ENCODE results near the gene SPON2. TPM values are rescaled to one million over a fixed set of nuclear protein-coding genes. Genes with fewer than 3 reads are reported as not detected.

SPON2 gene
- total RNA-seq, 1 experiment from 2014 or later, result 6.6 TPM

DNA sequence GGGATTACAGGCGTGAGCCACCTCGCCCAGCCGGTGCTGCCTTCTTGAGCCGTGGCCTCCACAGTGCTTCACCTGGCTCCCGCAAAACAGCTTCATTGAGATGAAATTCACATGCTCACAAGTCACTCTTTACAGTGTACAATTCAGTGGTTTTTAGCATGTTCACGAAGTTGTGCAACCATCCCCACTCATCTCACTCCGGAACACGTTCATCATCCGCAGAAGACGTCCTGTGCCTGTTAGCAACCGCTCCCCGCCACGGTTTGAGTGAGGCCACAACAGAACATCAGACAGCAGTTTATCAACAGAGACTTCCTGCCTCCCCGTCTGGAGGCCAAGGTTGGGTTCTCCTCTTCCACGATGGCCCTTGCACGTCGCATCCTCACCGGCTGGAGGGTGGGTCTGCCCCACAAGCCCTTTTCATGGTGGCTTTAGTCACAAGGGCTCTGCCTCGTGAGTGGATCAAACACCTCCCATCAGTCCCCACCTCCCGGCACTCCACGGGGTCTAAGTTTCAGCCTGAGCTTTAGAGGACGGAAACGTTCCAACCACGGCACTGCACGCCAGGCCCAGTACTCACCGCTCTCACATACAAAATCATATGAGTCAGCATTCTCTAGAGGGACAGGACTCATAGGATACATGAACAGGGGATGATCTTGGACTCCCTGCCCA is 29.6 kb upstream of the SPON2 start (continued):
- TF ChIP-seq, protein P1, sequence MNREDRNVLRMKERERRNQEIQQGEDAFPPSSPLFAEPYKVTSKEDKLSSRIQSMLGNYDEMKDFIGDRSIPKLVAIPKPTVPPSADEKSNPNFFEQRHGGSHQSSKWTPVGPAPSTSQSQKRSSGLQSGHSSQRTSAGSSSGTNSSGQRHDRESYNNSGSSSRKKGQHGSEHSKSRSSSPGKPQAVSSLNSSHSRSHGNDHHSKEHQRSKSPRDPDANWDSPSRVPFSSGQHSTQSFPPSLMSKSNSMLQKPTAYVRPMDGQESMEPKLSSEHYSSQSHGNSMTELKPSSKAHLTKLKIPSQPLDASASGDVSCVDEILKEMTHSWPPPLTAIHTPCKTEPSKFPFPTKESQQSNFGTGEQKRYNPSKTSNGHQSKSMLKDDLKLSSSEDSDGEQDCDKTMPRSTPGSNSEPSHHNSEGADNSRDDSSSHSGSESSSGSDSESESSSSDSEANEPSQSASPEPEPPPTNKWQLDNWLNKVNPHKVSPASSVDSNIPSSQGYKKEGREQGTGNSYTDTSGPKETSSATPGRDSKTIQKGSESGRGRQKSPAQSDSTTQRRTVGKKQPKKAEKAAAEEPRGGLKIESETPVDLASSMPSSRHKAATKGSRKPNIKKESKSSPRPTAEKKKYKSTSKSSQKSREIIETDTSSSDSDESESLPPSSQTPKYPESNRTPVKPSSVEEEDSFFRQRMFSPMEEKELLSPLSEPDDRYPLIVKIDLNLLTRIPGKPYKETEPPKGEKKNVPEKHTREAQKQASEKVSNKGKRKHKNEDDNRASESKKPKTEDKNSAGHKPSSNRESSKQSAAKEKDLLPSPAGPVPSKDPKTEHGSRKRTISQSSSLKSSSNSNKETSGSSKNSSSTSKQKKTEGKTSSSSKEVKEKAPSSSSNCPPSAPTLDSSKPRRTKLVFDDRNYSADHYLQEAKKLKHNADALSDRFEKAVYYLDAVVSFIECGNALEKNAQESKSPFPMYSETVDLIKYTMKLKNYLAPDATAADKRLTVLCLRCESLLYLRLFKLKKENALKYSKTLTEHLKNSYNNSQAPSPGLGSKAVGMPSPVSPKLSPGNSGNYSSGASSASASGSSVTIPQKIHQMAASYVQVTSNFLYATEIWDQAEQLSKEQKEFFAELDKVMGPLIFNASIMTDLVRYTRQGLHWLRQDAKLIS (CRISPR knock-in tag; IDR thresholded peaks at IDR 0.05; ENCODE audit: borderline replicate concordance), result no peak
- no peak for TF ChIP-seq SOX15 (CRISPR knock-in tag; IDR thresholded peaks at IDR 0.05)
- TF ChIP-seq, protein P2, sequence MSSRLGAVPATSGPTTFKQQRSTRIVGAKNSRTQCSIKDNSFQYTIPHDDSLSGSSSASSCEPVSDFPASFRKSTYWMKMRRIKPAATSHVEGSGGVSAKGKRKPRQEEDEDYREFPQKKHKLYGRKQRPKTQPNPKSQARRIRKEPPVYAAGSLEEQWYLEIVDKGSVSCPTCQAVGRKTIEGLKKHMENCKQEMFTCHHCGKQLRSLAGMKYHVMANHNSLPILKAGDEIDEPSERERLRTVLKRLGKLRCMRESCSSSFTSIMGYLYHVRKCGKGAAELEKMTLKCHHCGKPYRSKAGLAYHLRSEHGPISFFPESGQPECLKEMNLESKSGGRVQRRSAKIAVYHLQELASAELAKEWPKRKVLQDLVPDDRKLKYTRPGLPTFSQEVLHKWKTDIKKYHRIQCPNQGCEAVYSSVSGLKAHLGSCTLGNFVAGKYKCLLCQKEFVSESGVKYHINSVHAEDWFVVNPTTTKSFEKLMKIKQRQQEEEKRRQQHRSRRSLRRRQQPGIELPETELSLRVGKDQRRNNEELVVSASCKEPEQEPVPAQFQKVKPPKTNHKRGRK (CRISPR knock-in tag; IDR thresholded peaks at IDR 0.05; ENCODE audit: borderline replicate concordance), result no peak
- TF ChIP-seq GTF2I (CRISPR knock-in tag; conservative IDR thresholded peaks at IDR 0.05), result no peak
- TF ChIP-seq TEAD4 (CRISPR knock-in tag; IDR thresholded peaks at IDR 0.05), result no peak
- TF ChIP-seq, protein P3, sequence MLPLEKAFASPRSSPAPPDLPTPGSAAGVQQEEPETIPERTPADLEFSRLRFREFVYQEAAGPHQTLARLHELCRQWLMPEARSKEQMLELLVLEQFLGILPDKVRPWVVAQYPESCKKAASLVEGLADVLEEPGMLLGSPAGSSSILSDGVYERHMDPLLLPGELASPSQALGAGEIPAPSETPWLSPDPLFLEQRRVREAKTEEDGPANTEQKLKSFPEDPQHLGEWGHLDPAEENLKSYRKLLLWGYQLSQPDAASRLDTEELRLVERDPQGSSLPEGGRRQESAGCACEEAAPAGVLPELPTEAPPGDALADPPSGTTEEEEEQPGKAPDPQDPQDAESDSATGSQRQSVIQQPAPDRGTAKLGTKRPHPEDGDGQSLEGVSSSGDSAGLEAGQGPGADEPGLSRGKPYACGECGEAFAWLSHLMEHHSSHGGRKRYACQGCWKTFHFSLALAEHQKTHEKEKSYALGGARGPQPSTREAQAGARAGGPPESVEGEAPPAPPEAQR (CRISPR knock-in tag; IDR thresholded peaks at IDR 0.05), result no peak
- TF ChIP-seq FOXK1 (CRISPR knock-in tag; IDR thresholded peaks at IDR 0.05), result no peak
- TF ChIP-seq, protein P4, sequence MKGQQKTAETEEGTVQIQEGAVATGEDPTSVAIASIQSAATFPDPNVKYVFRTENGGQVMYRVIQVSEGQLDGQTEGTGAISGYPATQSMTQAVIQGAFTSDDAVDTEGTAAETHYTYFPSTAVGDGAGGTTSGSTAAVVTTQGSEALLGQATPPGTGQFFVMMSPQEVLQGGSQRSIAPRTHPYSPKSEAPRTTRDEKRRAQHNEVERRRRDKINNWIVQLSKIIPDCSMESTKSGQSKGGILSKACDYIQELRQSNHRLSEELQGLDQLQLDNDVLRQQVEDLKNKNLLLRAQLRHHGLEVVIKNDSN (CRISPR knock-in tag; IDR thresholded peaks at IDR 0.05), result no peak
- TF ChIP-seq OVOL2 (CRISPR knock-in tag; IDR thresholded peaks at IDR 0.05; ENCODE audit: borderline replicate concordance), result no peak
- TF ChIP-seq, protein P5, sequence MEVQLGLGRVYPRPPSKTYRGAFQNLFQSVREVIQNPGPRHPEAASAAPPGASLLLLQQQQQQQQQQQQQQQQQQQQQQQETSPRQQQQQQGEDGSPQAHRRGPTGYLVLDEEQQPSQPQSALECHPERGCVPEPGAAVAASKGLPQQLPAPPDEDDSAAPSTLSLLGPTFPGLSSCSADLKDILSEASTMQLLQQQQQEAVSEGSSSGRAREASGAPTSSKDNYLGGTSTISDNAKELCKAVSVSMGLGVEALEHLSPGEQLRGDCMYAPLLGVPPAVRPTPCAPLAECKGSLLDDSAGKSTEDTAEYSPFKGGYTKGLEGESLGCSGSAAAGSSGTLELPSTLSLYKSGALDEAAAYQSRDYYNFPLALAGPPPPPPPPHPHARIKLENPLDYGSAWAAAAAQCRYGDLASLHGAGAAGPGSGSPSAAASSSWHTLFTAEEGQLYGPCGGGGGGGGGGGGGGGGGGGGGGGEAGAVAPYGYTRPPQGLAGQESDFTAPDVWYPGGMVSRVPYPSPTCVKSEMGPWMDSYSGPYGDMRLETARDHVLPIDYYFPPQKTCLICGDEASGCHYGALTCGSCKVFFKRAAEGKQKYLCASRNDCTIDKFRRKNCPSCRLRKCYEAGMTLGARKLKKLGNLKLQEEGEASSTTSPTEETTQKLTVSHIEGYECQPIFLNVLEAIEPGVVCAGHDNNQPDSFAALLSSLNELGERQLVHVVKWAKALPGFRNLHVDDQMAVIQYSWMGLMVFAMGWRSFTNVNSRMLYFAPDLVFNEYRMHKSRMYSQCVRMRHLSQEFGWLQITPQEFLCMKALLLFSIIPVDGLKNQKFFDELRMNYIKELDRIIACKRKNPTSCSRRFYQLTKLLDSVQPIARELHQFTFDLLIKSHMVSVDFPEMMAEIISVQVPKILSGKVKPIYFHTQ (CRISPR knock-in tag; IDR thresholded peaks at IDR 0.05), result no peak

DNA sequence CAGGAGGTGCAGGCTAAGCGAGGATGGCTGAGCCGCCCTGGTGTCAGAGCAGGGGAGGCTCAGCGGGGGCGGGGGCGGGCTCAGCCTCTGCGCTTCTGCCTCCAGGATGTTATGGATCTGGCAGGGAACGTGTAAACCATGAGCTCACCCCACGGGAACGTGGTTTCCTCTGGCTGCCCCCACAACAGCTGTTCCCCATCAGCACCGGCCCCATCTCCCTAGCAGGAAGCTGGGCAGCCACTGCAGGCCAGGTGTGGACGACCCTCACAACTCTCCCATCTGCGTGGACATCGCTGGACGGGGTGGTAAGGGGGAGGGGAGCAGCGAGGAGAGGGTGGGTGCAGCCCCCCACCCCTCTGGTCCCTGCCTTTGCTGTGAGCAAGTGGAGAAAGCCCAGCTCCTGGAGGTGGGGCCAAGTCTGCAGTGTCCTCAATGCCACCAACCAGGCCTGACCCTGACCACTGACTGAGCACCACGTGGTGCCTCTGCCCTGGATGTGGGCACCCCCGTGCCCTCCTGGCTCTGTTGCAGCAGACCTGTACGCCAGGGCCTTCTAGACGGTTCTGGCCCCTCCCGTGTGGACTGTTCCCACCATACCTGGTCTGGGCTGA is 28.1 kb upstream of the SPON2 start:
- POLR2A ChIA-PET, result no interaction called here
- Mint-ChIP-seq H3K36me3 (no peaks in the 10 kb centered on the region), H3K9me3 (no peaks in the 10 kb centered on the region), H3K27ac (no peak overlapping the region), H3K4me3 (no peak overlapping the region), H3K27me3 (ENCODE audit: low read depth) (no peaks in the 10 kb centered on the region), H3K4me1 (no peaks in the 10 kb centered on the region)
- DNase-seq (ENCODE audit: low spot score), result peak; percentile 8
- no peak for ATAC-seq
- CTCF ChIA-PET, result interaction anchor here (1.4 kb wide), 1 partner anchor 87 kb away, joined by 6 read pairs; the partner anchor contains the start of gene RNF212
- TF ChIP-seq, protein P5 (CRISPR knock-in tag; IDR thresholded peaks at IDR 0.05), result no peak
- TF ChIP-seq IRF2 (CRISPR knock-in tag; IDR thresholded peaks at IDR 0.05; ENCODE audit: borderline replicate concordance, low read depth), result no peak
- TF ChIP-seq SMAD4 (CRISPR knock-in tag; IDR thresholded peaks at IDR 0.05), result no peak
- TF ChIP-seq EMX1 (CRISPR knock-in tag; IDR thresholded peaks at IDR 0.05), result no peak
- TF ChIP-seq ESRRA (CRISPR knock-in tag; IDR thresholded peaks at IDR 0.05; ENCODE audit: borderline replicate concordance), result no peak
- no peak for TF ChIP-seq NR3C1 (CRISPR knock-in tag; conservative IDR thresholded peaks at IDR 0.05; ENCODE audit: low read depth)
- TF ChIP-seq ZNF396 (CRISPR knock-in tag; IDR thresholded peaks at IDR 0.05; ENCODE audit: borderline replicate concordance), result no peak
- TF ChIP-seq, protein P6, sequence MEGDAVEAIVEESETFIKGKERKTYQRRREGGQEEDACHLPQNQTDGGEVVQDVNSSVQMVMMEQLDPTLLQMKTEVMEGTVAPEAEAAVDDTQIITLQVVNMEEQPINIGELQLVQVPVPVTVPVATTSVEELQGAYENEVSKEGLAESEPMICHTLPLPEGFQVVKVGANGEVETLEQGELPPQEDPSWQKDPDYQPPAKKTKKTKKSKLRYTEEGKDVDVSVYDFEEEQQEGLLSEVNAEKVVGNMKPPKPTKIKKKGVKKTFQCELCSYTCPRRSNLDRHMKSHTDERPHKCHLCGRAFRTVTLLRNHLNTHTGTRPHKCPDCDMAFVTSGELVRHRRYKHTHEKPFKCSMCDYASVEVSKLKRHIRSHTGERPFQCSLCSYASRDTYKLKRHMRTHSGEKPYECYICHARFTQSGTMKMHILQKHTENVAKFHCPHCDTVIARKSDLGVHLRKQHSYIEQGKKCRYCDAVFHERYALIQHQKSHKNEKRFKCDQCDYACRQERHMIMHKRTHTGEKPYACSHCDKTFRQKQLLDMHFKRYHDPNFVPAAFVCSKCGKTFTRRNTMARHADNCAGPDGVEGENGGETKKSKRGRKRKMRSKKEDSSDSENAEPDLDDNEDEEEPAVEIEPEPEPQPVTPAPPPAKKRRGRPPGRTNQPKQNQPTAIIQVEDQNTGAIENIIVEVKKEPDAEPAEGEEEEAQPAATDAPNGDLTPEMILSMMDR (IDR thresholded peaks at IDR 0.05), result no peak
- no peak for TF ChIP-seq GABPB1 (CRISPR knock-in tag; IDR thresholded peaks at IDR 0.05)
